ENCODE results near the gene SNX9.
A peak's percentile ranks its signal among the peaks of the same experiment; 100 is the strongest.
"Not testable (repeated sequence)": the region's sequence is repeated elsewhere in the genome, so short reads cannot be mapped to it uniquely, and the experiment has no call there.

The SNX9 gene

DNA sequence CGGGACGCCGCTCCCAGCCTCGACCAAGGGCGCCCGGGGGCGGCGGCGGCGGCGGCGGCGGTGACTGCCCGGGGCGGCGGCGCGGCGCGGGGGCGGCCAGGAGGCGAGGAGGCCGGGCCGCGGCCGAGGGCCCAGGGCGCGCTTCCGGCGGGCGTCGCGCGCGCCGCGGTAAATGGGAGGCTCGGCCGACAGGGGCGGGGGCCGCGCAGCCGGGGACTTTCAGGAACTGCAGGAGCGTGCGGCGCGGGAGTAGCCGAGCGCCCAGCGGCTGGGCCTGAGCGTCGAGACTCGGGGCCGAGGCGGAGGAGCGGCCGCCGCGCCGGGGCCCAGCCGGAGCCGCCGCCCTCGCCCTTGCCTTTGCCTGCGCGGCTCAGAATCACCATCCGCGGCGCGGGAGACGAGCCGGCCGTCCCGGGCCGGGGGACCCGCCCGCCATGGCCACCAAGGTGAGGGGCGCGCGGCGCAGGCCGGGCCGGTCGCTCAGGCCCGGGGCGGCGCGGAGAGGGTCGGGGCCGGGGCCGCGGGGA is at the start of gene SNX9:
Gene SNX9, plus strand, starts transcription at position 246 of the 527 bp plus-strand sequence. Its CDS starts 189 bp downstream, at position 435.
- peak; percentile 25 to 69 for DNase-seq

DNA sequence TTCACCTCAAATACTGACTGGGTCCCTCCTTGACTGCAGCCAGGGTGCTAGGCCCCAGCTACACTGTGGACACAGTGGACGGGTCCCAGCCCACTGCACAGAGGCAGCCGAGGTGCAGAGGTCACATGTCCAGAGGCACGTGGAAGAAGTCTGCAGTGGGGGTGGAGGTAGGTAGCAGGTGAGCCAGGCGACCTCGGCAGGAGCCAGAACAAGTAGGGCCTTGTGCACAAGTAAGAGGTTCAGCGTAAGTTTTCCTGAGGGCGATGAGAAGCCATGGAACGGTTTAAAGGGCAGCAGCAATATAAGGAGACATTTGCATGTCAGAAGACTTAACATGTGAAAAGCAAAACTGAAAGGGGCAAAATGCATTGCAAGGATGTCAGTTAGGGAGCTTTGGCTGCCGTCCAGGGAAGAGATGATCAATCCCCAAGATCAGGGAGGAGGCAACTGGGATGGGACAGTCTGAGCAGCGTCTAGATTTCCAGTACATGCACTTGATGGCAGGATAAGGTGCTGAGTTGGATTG is 49.7 kb upstream of the SNX9 start:
- no peak for DNase-seq

DNA sequence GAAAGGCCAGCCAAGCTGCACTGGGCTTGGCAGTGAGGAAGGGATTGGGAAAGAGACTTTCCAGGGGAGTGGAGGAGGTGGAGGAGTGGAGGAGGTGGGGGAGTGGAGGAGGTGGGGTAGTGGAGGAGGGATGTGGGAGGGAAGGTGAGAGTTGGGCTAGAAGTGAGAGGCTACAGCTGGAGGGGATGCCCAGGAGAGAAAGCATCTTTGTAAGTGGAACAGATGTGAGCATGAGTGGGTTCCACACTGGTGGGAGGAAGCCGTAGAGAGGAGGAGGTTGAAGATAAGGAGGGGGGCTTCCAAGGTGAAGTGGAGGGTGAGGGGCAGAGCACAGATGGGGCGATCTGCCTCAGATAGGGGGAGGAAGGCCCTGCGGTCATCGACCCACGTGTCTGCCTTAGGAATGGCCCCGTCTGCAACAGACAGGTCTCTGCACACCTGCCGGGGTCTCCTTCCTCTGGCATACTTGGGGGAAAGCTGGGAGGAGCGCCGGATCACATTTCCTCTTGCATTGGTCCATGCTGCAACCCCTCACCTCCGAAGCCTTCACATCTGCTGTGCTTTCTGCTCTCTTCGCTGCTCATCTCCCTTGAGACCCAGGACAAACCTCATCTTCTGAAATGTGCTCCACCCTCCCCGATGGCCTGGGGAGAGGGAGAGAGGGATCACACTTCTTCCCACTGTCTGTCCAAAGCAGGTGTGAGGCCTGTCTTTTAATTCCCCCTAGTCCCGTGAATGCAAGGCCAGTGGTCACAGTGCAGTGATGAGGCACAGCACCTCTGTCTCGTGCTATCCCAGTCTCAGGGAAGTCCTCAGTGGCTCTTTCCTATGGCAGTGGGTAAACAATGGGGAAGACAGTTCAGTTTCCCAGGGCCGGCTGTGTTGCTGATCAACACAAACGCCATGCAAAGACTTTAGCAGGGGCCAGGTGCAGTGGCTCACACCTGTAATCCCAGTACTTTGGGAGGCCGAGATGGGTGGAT is 48.6 kb upstream of the SNX9 start:
- peak; percentile 64 to 86 for DNase-seq

DNA sequence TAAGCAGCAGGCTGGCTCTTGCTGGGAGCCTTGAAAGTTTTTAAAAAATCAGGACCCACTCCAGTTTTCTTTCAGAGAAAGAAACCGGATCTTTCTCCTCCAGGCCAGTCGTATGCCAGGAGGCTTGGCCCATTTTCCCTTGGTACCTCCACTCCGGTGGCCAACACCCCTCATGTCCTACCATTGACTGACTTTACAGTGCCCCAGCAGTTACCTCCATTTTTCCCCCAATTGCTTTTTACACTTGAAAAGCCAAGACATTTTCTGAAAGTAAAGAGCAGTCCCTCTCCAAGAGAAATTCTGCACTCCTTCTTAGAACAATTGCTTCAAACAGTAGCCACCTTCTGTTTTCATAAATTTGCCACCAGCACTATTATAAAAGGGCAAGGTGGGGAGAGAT is 47.7 kb upstream of the SNX9 start:
- DNase-seq: no peak

DNA sequence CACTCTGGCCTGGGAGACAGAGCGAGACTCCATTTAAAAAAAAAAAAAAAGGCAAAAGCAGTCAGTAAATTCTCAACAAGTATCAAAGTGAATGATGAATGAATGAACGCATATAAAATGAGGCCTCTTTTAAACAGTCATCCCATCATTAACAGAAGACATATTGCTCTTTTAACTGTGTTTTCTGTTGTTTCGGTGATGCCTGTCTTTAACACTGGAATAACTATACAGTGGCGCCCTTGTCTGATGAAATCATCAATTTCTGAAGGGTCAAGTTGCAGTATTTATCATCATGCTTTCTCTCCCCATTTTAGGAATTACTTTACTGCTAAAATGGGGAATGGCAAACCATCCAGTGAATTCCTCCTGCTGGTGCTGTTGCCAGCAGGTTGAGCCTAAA is 45.7 kb upstream of the SNX9 start:
- no peak for DNase-seq

DNA sequence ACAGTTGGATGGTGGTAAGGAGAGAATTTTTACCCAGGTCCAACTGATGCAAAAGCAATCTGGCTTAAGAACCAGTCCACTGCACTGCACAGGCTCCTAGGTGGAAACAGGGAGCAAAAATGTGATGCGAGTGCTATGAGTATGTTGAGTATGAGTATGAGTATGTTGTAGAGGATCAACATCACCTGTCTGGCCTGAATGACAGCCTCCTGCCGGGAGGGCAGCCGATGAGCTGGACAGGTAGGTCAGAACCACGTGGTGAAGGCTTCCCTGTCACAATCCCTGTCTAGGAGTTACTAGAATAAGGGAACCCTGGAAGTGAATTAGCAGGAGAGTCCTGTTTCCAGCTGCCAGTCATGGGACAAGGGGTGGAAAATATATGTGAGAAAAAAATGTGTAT is 44.3 kb upstream of the SNX9 start:
- no peak for DNase-seq

DNA sequence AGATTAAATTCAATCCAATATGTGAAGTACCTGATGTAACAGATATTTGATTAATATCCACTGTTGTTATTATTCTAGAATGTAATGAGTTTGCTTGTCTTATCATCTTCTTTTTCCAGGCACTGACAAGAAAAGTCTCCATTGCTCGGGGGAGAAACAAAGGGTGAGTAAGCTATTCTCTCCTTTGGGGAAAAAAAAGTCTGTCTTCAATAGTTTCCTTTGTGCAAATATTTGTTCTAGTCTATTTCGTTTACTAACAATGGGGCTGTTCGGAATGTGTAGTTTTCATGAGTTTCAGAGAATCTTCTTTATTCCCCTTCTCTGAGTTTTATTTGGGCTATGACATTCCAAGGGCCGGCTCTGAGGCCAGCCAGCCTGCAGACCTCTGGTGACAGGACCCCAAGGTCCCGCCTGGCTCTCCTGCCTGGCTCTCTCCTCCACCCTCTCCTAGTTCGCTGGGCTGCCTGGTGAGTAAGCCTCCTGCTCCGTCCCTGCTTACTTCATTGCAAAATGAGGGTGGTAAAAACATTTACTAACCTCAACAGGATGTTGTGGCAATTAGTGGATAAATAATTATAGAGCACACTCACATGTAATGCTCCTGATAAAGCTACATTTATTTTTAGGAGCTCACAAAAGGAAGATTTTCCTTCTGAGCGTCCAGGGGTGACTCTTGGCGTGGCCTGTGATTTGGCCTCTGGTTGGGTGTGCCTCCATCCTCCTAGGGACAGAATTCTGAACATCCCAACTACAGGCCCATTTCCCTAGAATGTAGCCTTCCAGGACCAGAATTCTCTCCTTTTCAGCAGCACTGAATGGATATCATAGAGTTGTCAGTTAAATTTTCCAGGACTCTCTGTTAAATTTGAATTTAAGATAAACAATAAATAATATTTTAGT is 43.1 kb upstream of the SNX9 start:
- no peak for DNase-seq

DNA sequence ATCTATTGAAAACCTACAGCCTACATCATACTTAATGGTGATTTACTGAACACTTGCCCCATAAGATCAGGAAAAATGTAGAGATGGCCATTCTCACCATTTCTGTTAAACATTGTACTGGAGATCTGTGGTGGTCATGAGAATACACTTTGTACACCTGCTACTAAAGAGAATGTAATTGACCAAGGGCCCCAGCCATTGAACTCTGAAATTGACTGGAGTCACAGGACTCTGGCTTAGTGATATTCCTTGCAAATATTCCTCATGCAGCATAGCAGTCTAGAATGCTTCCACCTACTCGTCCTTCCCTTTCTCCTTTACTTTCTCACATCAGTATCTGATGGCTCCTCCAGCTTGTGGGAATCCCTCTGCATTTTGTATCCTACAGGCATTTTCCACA is 37.4 kb upstream of the SNX9 start:
- DNase-seq: no peak

DNA sequence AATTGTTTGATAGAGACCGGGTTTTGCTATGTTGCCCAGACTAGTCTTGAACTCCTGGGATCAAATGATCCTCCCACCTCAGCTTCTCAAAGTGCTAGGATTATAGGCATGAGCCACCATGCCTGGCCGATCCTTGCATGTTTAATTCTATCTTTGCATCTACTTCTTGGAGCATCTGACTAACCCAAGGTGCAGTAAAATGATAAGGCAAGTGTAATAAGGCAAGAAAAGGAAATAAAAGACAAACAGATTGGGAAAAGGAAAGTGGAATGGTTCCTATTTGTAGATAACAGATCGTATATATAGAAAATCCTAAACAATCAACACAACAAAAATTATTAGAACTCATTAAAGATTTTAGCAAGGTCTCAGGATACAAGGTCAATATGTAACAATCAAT is 36.8 kb upstream of the SNX9 start:
- DNase-seq: no peak

DNA sequence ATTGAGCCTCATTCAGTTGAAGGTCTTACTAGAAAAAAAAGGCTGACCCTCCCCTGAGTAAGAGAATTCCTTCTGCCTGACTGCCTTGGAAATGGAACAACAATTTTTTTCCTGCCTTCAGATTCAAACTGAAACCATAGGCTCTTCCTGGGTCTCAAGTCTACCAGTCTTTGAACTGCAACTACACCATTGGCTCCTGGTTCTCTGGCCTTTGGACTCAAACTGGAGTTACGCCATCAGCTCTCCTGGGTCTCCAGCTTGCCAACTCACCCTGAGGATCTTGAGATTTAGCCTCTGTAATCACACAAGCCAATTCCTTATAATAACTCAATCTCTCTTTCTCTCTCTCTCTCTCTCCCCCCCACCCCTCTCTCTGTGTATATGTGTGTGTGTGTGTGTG is 36.0 kb upstream of the SNX9 start:
- DNase-seq: no peak

DNA sequence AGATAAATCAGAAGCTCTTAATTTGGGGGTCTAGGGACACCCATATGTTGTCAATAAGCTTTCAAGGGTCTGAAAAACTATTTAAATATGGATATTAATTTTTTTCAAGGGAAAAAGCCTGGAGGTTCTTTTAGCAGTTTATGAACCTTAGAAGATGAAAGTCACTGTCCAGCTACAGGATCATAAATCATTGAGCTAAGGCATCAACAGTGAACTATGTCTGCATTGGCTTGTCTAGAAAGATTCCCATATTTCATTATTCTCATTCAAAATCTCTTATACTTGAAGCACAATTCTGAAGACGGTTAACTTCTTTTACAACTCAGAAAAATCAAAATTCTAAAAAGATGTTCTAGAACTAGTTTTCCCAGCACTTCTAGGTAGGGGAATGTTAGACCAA is 34.9 kb upstream of the SNX9 start:
- DNase-seq: no peak

DNA sequence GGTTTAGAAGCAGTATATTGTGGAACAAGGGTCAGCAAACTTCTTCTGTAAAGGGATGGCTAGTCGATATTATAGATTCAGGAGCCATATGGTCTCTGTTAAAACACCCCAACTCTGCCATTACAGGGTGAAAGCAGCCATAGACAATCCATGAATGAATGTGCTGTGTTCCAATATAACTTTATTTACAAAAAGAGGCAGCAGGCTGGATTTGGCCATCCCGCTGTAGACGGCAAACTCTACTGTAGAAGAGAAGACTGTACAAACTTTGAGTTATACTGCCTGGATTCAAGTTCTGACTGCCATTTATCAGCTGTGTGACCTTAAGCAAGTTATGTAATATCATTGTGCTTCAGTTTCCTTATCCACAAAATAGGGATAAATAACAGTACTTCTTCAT is 33.7 kb upstream of the SNX9 start:
- no peak for DNase-seq

DNA sequence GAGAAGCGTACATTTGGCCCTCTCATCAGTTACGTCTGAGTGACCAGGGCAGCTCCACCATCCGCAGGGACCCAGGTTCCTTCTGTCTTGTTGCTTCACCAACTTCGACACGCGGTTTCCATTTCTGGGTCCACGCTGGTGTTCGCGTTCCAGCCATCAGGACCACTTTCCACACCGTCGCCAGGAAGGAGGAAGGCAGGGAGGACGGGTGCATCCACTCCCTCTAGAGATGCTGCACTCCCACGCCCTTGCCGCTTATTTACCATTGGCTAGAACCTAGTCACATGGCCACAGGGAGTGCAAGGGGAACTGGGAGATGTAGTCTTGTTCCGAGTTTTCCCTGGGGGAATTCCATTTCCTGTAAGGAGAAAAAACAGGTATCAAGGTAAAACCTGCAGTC is 33.2 kb upstream of the SNX9 start:
- no peak for DNase-seq

DNA sequence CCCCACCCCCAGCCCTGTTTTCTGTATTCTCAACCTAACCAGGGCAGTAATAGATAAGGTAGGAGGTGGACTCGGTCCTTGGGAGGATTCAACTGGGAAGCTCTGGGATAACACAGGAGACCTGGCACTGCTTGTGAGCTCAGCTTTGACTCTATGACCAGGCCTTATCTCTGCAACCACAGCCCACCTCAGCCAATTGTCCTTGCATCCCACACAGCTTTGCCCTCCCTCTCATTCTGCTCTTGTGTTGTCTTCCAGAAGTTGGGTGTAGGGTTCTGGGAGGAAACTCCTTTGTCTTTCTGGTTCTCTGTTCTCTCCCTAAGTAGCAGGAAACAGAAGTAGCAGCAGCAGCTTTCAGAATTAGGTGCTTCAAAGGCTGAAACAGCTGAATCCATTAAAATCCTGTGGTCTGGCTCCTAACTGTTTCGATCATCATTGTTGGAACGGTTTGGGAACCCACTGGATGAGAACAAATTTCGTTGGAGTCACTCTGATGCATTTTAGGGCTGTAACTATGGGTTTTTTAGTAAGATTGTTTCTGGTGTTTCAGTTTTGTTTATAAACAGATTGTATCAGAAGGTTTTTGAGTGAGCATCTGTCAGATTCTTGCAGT is 32.4 kb upstream of the SNX9 start:
- no peak for DNase-seq

DNA sequence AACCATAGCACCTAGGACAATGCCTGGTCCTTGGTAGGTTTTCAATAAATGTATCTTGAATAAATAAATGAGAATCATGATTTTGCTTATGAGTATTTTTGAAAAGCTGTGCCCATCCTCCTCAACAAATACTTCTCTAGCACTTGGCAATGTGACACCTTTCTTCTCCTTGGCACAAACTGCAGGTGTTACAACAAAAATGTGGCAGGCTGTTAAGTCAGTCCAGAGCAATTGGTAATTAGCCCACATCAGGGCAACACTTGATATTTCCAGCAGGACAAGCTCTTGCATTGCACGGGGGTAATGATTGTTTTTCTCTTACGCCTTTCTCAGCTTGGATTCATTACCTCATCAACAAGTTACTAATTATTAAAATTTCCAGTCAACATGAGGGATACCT is 31.6 kb upstream of the SNX9 start:
- peak in 1 of 2 experiments; percentile 42 for DNase-seq

DNA sequence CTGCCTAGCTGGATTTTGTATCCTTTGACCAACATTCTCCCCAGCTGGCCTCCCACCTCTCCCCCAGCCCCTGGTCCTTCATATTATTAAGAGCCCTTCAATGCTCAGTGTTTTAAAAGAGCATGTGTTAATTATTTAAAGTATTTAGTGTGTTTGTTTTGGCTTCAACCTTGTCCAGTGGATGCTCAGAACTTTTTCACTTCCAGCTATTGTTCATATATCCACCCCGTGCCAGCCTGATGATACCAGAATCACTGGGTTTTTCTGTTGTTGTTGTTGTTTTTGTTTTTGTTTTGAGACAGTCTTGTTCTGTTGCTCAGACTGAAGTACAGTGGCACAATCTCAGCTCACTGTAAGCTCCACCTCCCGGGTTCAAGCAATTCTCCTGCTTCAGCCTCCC is 30.4 kb upstream of the SNX9 start:
- DNase-seq: no peak

DNA sequence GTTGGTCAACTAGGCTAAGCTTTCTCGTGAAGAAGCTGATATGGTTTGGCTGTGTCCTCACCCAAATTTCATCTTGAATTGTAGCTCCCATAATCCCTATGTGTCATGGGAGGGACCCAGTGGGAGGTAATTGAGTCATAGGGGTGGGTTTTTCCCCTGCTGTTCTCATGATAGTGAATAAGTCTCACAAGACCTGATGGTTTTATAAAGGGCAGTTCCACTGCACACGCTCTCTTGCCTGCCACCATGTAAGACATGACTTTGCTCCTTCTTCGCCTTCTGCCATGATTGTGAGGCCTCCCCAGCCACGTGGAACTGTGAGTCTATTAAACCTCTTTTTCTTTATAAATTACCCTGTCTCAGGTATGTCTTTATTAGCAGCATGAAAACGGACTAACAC is 29.0 kb upstream of the SNX9 start:
- not testable (repeated sequence) for DNase-seq

DNA sequence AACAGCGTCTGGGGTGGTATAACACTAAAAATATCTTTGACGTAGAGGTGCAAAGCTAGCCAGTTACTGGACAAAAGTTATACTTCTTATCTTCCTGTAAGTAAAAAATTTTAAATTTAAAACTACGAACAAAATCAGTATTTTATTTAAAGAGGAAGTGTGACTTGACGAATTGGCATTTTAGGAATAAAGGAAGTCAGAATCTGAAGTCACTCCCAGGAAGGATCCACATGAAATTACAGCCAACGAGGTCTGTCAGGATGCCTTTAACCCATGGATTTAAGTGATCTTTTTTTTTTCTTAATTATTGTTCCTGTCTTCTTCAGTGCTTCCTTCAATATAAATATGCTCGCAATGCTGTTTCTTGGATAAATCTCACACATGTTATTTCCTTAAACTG is 27.2 kb upstream of the SNX9 start:
- DNase-seq: no peak

DNA sequence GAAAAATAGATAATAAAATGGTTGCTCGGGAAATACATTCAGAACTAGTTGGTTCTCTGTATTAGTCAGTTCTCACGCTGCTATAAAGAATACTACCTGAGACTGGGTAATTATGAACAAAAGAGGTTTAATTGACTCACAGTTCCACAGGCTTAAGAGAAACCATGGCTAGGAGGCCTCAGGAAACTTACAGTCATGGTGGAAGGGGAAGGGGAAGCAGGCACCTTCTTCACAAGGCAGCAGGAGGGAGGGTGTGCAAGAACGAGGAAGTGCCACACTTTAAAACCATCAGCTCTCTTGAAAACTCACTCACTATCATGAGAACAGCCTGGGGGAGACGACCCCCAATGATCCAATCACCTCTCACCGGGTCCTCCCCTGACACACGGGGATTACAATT is 24.2 kb upstream of the SNX9 start:
- DNase-seq: no peak

DNA sequence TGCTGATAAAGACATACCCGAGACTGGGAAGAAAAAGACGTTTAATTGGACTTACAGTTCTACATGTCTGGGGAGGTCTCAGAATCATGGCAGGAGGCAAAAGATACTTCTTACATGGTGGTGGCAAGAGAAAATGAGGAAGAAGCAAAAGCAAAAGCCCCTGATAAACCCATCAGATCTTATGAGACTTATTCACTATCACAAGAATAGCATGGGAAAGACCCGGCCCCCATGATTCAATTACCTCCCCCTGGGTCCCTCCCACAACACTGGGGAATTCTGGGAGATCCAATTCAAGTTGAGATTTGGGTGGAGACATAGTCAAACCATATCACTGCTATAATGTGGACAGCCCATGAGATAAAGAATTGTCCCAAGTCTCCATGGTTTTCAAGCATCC is 23.5 kb upstream of the SNX9 start:
- DNase-seq: not testable (repeated sequence)

DNA sequence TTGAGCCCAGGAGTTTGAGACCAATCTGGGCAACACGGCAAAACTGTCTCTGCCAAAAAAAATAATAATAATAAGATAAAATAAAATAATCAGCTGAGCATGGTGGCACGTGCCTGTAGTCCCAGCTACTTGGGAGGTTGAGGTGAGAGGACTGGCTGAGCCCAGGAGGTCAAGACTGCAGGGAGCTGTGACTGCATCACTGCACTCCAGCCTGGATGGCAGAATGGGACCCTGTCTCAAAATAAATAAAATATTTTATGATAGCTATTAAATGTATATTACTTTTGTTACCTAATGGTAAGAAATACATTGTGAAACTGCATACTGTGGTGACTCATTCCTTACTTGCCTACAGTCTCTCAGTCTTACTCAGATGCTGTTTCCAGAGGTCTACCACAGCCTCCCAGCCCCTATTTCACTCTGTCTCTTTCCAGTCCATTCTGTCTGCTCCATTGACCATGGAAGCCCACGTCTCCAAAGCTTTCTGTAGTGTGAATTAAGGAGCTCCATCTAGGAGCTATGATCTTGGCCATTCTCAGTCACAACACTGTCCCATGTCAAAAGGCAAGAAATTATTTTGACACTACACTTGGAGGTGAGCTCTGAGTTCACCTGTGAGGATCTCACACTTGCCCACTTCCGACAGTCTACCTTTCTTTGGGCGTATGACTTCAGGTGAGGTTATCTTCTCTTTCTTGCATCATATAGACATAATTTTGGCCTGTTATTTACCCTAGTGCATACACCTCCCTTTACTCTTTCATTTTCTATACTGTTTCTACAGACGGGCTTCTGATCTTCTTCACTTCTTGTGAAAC is 22.4 kb upstream of the SNX9 start:
- DNase-seq: no peak
